Breast epithelium (tissue), 3 donors: ENCODE results near the gene COMMD8.

Experiments
- CTCF ChIP-seq, 3 donors: fragments of 450-650 bp; IDR thresholded peaks; one replicate each; pipeline ENCODE4 v1.5.1; 2016 to 2017; ENCODE audit warnings: antibody characterized with exemption in 3 of 3, mild to moderate bottlenecking in 3 of 3, moderate library complexity in 3 of 3
- POLR2A ChIP-seq: fragments of 450-650 bp; IDR thresholded peaks from one replicate; pipeline ENCODE4 v1.6.1; 2016; ENCODE audit warnings: antibody characterized with exemption, mild to moderate bottlenecking, moderate library complexity

GRCh38 chr4:47471591-47471990 is 8.1 kb upstream of the COMMD8 start:
- TF ChIP-seq CTCF (IDR thresholded peaks at IDR 0.05) = no peak
- TF ChIP-seq POLR2A = no peak
